CD4-positive, alpha-beta T cell treated with Interleukin-4 for 1 hour (primary cell): Measurements from ENCODE around the gene NPHP3.

Experiments used
- DNase-seq, 2 donors: peaks; one replicate each; pipeline ENCODE4 v3.0.0-alpha.2; 2020 to 2022

The NPHP3 gene

DNA sequence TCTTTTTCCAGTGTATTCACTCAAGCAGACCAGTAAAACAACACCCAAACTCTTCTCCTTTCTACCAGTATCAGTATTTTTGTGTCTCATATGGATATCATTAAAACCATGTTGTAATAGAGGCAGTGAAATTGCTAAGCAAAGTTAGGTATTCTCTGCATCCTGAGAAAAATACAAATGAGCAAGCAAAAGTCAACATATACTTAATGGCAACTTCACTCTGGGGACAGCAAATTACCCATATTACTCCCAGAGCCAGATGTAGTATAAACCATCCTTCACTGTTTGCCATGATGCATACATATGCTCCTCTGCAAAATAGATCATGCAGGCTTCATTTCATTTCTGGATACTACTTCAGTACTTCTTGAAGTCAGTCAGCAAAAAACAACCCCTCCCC, 40.0 kb downstream of the NPHP3 start:
- no peak for DNase-seq

GRCh38 chr3:132681421-132681820, 40.8 kb downstream of the NPHP3 start:
- DNase-seq, result no peak

GRCh38 chr3:132679911-132680310, 42.3 kb downstream of the NPHP3 start:
- DNase-seq, result no peak

- DNase-seq, result no peak
Measured at GRCh38 chr3:132675408-132675807, 46.8 kb downstream of the NPHP3 start.

DNA sequence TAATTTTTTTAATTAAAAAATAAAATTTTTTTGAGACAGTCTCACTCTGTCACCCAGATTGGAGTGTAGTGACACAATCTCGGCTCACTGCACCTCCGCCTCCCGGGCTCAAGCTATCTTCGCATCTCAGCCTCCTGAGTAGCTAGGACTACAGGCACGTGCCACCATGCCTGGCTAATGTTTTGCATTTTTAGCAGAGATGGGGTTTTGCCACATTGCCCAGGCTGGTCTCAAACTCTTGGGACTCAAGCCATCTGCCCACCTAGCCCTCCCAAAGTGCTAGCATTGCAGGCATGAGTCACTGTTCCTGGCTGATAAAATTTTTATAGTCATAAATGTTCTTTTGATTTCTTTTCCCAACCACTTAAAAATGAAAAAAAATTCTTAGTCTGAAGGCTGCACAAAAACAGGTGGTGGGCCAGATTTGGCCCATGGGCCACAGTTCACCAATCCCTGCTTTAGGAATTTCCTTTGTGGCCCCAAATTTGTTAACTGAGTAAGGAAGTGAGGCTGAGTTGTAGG, 52.9 kb downstream of the NPHP3 start:
- DNase-seq, result no peak

- no peak for DNase-seq
Measured at GRCh38 chr3:132665230-132665745, 56.9 kb downstream of the NPHP3 start.

DNA sequence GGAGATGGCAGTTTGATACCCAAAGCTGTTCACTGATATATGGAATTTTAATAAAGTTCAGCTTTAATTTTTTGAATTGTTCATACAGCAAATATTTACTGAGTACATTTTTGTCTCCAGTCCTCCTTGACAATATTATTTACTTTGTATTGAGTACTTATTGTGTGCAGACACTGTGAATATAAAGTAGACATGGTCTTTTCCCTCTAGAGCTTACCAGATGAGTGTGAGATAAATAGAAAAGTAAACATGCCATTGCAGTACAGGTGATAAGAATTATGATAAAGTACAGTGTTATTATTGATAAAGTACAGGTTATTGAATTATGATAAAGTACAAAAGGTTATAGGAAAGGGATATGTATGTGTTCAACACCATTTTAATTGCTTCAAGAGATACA, 60.0 kb downstream of the NPHP3 start:
- DNase-seq, result no peak

GRCh38 chr3:132661101-132661500, 61.1 kb downstream of the NPHP3 start:
- DNase-seq, result no peak

DNA sequence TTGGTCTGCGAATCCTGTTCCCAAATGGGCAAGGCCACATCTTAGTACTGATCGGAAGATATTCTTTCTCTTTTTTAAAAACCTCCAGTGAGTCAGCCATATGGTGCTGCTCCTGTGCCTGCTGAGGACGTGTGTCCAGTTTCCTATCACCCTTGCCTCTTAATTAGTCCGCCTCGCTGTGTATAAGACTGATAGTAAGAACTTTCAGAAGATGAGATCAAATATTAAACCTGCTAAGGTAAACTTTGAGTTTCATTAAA, 61.5 kb downstream of the NPHP3 start:
- no peak for DNase-seq

DNA sequence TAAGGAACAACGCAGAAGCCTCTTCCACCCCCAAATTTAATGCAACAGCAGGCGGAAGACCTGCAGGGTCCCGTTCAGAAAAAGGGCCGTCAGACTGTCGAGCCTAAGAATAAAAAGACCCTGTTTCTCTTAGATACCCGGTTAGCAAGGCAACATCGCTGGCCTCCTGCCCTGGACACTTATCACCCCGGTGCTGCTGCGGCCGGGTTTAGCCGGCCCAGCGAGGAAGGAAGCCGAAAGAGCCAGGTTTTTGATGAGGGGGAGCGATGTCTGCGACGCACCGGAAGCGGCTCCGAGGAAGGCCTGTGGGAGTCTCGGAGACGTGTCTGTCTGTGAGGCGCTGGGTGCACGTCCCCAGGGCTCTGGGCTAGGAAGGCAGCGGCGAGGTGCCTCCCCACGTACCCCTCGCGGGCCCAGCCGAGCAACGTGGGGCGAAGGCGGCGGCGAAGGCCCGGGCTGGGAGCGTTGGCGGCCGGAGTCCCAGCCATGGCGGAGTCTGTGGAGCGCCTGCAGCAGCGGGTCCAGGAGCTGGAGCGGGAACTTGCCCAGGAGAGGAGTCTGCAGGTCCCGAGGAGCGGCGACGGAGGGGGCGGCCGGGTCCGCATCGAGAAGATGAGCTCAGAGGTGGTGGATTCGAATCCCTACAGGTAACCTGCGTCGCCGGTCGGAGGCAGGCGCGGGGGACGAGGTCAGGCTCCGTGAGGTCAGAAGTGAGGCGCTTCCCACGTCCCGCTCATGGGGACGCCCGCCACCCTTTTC, 62.0 kb downstream of the NPHP3 start, which contains the start of gene UBA5:
Gene UBA5, plus strand, starts transcription at position 278 of the 759 bp plus-strand sequence. Its CDS starts 209 bp downstream, at position 487.
- peak; percentile 69 to 75 for DNase-seq

GRCh38 chr3:132659365-132660051, 62.7 kb downstream of the NPHP3 start, which contains the start of gene ACAD11:
Gene ACAD11, minus strand, starts transcription at chr3:132659809. Its CDS starts 58 bp downstream, at chr3:132659751.
- peak; percentile 30 for DNase-seq

- no peak for DNase-seq
Measured at GRCh38 chr3:132659000-132659364, 63.2 kb downstream of the NPHP3 start.

DNA sequence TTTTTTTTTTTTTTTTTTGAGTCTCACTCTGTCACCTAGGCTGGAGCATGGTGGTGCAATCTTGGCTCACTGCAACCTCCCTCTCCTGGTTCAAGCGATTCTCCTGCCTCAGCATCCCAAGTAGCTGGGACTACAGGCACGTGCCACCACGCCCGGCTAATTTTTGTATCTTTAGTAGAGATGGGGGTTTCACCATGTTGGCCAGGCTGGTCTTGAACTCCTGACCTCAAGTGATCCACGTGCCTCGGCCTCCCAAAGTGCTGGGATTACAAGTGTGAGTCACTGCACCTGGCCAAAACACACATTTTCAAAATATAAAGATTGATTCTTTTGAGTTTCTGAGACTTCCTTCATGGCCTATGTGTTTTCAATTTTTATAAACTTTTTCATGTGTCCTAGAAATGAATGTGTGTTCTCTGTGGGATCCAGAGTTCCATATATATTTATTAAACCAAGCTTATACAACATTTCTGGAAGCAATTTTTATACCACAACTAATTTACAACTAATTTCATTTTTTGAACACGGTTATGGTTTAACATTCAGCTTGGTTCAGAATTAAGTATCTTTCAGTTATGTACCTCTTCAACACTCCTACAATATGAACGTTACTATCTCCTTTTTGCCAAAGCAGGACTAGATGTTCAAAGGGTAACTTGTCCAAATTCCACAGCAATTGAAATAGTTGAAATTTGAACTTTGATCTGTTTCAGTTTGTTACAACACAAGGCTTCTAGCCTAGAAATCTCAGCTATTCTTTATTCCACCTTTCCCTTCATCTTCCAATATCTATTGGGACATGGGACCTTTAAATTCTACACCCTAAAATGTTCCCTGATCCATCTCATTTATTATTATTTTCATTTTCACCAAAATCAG, 64.1 kb downstream of the NPHP3 start:
- no peak for DNase-seq

DNA sequence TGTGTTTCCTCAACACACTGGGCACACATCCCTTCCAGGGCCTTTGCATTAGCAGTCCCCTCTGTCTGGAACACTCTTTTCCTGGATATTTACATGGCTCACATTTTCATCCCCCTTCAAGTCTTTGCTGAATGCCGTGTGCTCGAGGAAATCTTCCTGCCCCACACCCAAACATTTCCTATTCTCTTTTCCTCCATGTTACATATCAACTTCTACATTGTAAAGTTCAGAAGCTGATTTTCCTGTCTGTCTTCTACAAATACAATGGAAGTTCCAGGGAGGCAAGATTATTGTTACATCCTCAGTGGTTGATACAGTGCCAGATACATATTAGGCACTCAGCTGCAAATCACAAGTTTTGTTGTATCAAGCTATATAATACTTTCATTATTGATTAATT, 66.7 kb downstream of the NPHP3 start:
- no peak for DNase-seq

- no peak for DNase-seq
Measured at GRCh38 chr3:132654721-132655120, 67.5 kb downstream of the NPHP3 start.

DNA sequence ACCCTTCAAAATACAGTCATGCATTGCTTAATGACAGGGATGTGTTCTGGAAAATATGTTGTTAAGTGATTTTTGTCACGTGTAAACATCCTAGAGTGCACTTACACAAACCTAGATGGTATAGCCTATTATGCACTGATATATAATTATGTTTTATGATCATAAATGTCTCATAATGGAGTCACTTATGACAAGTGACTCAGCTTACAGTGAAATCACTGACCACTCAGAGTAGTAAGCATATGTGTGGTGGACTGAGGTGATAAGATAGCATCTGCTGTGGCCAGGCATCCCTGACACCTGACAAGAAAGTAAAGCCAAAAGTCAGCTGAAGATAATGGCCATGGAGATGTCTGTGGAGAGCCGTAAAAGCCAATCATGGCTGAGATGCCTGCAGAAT, 68.0 kb downstream of the NPHP3 start:
- no peak for DNase-seq

- DNase-seq, result no peak
Measured at GRCh38 chr3:132652640-132653270, 69.5 kb downstream of the NPHP3 start.

DNA sequence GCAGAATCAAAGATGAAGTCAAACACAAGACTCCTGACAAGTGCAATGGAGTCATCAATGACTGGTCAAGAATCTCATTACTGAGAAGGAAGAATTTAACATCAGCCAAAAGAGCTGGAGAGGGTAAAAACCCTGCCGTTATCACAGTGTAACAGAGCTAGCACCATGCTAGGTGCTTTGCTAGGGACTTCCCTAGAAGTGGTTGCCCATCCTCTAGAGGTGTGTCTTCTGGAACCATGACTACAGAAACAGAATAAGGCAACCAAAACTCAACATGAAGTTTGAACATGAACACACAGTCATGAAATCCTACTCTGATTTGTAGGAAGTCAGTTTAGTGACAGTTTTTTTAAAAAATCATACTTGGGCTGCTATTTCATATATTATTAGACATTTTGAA, 72.1 kb downstream of the NPHP3 start:
- no peak for DNase-seq

GRCh38 chr3:132645058-132645457, 77.2 kb downstream of the NPHP3 start:
- DNase-seq, result no peak

- DNase-seq, result no peak
Measured at GRCh38 chr3:132643366-132643765, 78.8 kb downstream of the NPHP3 start.

DNA sequence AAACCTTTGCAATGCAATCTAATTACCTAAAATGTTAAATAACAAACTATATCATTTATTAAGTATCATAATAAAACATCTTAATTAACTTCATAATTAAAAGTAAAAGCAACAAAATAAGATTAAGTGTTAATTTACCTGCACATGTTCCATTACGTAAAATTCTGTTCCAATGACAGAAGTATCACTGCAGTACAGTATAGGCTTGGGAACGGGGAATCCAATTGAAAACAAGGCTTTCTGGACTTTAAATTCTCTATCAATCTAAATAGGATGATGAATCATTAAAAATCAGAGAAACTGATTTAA, 79.7 kb downstream of the NPHP3 start:
- DNase-seq, result no peak

DNA sequence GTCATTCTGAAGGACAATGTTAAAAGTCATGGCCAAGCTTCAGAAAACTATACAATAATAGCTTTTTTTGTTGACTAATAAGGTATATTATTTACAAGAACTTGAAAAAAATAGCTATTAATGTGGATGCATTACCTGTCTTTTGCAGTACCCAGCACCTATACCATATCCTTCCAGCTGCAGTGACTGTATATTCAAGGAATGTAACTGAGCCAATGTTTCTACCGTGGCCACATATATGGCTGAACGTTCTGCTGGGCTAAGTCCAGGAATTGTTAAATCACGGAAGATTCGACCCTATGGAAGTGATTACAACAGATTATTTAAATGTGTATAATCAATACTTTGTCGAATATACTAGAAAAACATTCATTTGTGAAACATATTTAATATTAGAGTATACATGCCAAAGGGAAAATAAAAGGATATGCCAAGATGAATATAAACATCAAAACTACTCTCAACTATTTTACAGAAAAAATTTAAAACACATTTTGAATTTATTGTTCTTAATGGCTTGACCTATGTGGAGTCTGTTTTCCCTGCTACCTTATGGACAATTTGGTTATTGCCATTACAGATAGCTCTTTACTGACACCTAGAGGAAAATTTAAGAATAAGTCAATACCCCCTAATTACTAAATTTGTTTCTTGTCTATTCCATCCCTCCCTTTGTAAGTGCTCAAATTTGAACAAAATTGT, 80.2 kb downstream of the NPHP3 start:
- peak in 1 of 2 donors; percentile 60 for DNase-seq
